ENCODE measurements around the gene WDR70. TPM values are rescaled to one million over a fixed set of nuclear protein-coding genes. Genes with fewer than 3 reads are reported as not detected.

WDR70 gene
- total RNA-seq, 1 donor from 2014 or later, result 23.6 TPM

DNA sequence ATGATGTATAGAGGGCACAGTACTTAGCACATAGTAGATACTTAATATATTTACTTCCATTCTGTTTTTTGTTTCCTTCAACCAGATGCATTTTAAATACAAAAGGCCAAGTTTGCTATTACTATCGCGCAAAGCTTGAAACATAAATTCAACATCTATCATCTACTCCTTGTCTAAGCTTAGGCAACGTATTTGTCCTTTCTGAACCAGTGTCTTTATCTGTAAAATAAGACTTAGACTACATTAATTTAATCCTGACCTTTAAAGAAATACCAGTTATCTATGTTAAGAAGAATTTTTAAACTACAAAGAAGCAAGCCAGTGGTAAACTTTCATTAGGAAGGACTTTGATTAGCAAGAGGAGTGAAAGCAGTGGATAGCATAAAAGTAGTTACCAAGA is 173.0 kb downstream of the WDR70 start:
- no peak for DNase-seq (ENCODE audit: low spot score)
- Mint-ChIP-seq H3K27ac (ENCODE audit: unreplicated experiment) (no peak overlapping the region), H3K36me3 (ENCODE audit: low read depth) (no peaks in the 10 kb centered on the region), H3K4me3 (ENCODE audit: unreplicated experiment) (no peak overlapping the region), H3K9me3 (ENCODE audit: low read depth) (peaks cover 4% of the 10 kb centered on the region), H3K4me1 (ENCODE audit: low read depth) (peaks cover 17% of the 10 kb centered on the region), H3K27me3 (ENCODE audit: low read depth) (no peaks in the 10 kb centered on the region)
- no peak for TF ChIP-seq CTCF (IDR thresholded peaks at IDR 0.05)

- no peak for TF ChIP-seq CTCF (IDR thresholded peaks at IDR 0.05)
- peaks cover 4% of the 10 kb centered on the region for H3K9me3 Mint-ChIP-seq (ENCODE audit: low read depth)
- no peaks in the 10 kb centered on the region for H3K27me3 Mint-ChIP-seq (ENCODE audit: low read depth)
- no peaks in the 10 kb centered on the region for H3K36me3 Mint-ChIP-seq (ENCODE audit: low read depth)
- no peak overlapping the region for H3K4me3 Mint-ChIP-seq (ENCODE audit: unreplicated experiment)
- no peak for DNase-seq (ENCODE audit: low spot score)
- peaks cover 17% of the 10 kb centered on the region for H3K4me1 Mint-ChIP-seq (ENCODE audit: low read depth)
- no peak overlapping the region for H3K27ac Mint-ChIP-seq (ENCODE audit: unreplicated experiment)
These were observed 173.9 kb downstream of the WDR70 start for GRCh38 chr5:37552770-37553719.

- H3K9me3 Mint-ChIP-seq (ENCODE audit: low read depth), result peaks cover 4% of the 10 kb centered on the region
- no peak overlapping the region for H3K27ac Mint-ChIP-seq (ENCODE audit: unreplicated experiment)
- no peak for DNase-seq (ENCODE audit: low spot score)
- no peaks in the 10 kb centered on the region for H3K27me3 Mint-ChIP-seq (ENCODE audit: low read depth)
- TF ChIP-seq CTCF (IDR thresholded peaks at IDR 0.05), result no peak
- no peak overlapping the region for H3K4me3 Mint-ChIP-seq (ENCODE audit: unreplicated experiment)
- H3K36me3 Mint-ChIP-seq (ENCODE audit: low read depth), result no peaks in the 10 kb centered on the region
- H3K4me1 Mint-ChIP-seq (ENCODE audit: low read depth), result peaks cover 17% of the 10 kb centered on the region
These were observed 174.7 kb downstream of the WDR70 start for GRCh38 chr5:37553720-37554404.

- no peaks in the 10 kb centered on the region for H3K36me3 Mint-ChIP-seq (ENCODE audit: low read depth)
- no peaks in the 10 kb centered on the region for H3K27me3 Mint-ChIP-seq (ENCODE audit: low read depth)
- H3K4me3 Mint-ChIP-seq (ENCODE audit: unreplicated experiment), result no peak overlapping the region
- TF ChIP-seq CTCF (IDR thresholded peaks at IDR 0.05), result no peak
- H3K27ac Mint-ChIP-seq (ENCODE audit: unreplicated experiment), result no peak overlapping the region
- peaks cover 17% of the 10 kb centered on the region for H3K4me1 Mint-ChIP-seq (ENCODE audit: low read depth)
- no peak for DNase-seq (ENCODE audit: low spot score)
- H3K9me3 Mint-ChIP-seq (ENCODE audit: low read depth), result peaks cover 4% of the 10 kb centered on the region
These were observed 175.3 kb downstream of the WDR70 start for GRCh38 chr5:37554405-37554739.

DNA sequence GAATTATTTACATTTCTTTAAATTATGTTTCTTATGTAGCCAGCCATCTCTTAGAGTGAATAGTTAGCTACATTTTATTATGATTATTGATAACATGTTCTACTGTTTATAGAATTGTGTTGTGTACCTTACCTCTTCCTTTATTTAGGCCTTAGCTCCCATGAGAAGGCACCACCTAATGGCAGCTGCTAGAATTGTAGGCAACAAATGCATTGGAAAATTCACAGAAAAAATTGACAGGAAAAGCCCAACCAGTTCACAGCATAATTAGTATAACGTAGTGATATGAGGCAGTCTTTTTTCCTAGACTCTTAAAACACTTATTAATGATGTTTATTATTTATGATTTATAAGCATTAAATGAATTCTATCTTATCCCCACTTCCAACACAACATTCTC is 175.8 kb downstream of the WDR70 start:
- no peak overlapping the region for H3K4me3 Mint-ChIP-seq (ENCODE audit: unreplicated experiment)
- H3K27ac Mint-ChIP-seq (ENCODE audit: unreplicated experiment), result no peak overlapping the region
- H3K36me3 Mint-ChIP-seq (ENCODE audit: low read depth), result no peaks in the 10 kb centered on the region
- H3K4me1 Mint-ChIP-seq (ENCODE audit: low read depth), result peaks cover 17% of the 10 kb centered on the region
- DNase-seq (ENCODE audit: low spot score), result no peak
- no peaks in the 10 kb centered on the region for H3K27me3 Mint-ChIP-seq (ENCODE audit: low read depth)
- H3K9me3 Mint-ChIP-seq (ENCODE audit: low read depth), result peaks cover 4% of the 10 kb centered on the region
- peak; percentile 62 for TF ChIP-seq CTCF (IDR thresholded peaks at IDR 0.05)
